ENCODE data around the gene CHST15.

CHST15 gene

GRCh38 chr10:124027031-124027611 lies 66.3 kb downstream of the CHST15 start:
- no peak for DNase-seq

- no peak for DNase-seq
Observed at GRCh38 chr10:124026589-124026939, 66.8 kb downstream of the CHST15 start.

- DNase-seq, result no peak
Observed at GRCh38 chr10:124025660-124026588, 67.5 kb downstream of the CHST15 start.

GRCh38 chr10:124025152-124025551 lies 68.2 kb downstream of the CHST15 start:
- DNase-seq, result no peak

GRCh38 chr10:124022066-124022465 lies 71.3 kb downstream of the CHST15 start:
- no peak for DNase-seq

DNA sequence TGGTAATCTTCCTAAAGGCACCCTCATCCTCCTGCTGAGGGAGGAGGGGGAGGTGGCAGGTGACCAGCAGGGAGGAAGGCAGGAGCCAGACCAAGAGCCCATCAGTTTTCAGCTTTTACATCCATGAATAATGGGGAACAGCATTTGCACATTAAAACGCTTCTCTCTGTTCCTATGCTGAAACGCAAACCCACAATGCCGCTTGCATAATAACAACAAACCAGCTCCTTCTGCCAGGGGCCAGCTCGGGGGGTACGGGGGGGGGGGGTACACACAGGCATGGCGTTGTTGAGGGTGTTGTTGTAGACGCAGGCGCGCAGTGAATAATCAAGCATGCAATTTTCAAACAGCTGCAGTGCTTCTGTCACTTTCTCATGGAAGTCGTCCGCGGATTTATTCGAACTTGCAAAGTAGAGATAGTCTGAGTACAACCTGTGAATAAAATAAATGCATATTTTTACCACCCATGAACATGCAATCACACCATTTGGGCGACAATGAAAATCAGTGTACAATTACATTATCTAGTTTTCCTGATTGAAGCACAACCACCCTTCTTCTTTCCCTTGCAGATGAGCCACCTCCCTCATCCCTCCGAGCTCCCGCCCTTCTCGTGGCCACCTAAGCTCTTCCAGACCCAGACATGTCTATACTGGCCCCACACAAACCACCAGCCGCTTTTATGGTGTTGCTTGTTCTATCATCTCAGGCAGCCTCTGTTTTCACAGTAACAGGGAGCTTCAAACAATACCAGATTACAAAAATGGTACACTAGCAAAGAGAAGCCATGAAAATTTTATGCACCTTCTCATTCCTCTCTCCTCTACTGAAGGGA lies 72.2 kb downstream of the CHST15 start:
- no peak for DNase-seq

- DNase-seq, result no peak
Observed at GRCh38 chr10:124019886-124020797, 73.3 kb downstream of the CHST15 start.

- DNase-seq, result no peak
Observed at GRCh38 chr10:124018886-124019525, 74.4 kb downstream of the CHST15 start.

DNA sequence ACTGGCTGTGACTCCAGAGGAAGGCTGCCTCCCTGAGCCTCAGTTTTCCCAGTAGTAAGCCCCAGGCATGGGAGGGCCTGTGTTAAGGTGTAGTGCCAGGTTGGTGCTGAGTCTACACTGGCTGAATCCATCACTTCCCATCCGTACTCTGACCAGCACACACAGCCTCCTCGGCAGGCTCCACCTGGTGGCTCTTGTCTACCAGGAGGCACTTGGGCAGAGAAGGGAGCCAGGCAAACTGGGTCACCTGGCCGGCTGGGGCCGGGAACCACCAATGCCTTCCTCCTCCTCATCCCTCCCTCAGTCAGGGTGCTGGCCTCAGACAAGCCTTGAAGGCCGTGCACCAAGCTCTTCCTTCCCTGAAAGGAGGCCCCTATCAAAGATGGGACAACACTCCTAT lies 75.7 kb downstream of the CHST15 start:
- no peak for DNase-seq

GRCh38 chr10:124016804-124017375 lies 76.5 kb downstream of the CHST15 start:
- DNase-seq, result no peak

DNA sequence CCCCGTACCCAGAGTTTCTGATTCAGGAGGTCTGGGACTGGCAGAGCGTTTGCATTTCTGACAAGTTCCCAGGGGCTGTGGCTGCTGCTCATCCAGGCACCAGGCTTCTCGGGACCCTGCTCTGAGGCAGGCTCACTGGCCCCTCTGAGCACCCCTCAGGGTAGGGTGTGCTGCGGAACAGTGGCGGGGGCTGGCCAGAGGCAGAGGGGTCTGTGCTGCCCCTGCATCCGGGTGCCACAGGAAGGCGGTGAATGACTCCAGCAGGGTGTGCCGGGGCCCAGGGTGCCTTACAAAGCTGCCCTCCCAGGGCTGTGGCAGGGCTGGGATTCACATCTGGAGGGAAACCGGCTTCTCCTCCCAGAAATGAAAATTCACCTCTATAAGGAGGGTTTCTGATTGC lies 77.4 kb downstream of the CHST15 start:
- DNase-seq, result no peak

DNA sequence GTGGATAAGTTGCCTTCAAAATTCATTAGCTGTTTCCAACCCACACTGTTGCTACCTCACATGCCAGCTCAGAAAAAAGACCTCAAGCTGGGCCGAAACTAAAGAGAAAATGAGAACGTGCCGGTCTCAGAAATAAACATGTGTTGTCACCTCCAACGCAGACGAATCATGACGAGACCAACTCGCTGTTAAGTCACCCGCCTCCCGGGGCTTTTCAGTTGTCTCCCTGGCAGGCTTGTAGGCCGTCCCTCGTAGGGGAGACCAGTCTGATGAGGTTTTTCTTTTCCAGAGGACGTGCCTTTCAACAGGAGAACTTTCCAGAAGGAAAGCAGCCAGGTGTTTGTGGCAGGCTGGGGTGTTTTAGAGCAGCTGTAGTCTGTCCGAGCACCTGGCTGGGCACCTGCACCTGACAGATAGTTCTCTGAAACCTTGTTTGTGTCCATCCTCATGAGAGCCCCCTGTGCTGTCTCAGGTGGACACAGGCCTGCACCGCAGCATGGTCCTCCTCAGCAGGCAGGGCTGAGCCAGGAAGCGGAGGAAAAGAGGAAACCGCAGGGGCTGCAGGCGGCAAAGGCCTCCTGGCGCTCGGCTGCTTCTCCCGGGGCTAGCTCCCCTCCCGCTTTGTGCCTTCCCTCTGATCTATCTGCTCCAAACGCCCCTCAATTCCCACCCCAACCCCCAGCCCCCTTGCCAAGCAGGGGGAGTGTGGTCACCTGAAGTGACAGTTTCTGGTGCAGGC lies 78.8 kb downstream of the CHST15 start:
- DNase-seq, result no peak

- DNase-seq, result no peak
Observed at GRCh38 chr10:124013916-124014315, 79.5 kb downstream of the CHST15 start.

GRCh38 chr10:124012991-124013390 lies 80.4 kb downstream of the CHST15 start:
- no peak for DNase-seq

GRCh38 chr10:124012583-124012982 lies 80.8 kb downstream of the CHST15 start:
- DNase-seq, result no peak

DNA sequence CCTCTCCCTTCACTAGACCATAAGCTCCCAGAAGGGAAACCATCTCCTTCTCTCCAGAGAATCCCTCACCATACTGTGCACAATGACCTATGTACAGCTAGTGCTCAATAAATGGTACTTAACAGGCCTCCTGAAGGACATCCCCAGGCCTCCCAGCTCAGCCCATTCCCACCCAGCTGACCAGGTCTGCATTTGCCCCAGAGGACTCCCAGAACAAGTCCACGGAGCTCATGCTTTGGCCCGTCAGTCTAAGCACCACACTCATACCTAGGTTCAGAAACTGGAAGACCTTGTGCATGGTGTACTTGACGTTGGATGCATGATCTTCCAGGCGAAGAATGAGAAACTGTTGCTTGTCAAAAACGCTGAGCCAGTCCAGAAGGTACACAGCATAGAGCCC lies 81.3 kb downstream of the CHST15 start:
- DNase-seq, result no peak

DNA sequence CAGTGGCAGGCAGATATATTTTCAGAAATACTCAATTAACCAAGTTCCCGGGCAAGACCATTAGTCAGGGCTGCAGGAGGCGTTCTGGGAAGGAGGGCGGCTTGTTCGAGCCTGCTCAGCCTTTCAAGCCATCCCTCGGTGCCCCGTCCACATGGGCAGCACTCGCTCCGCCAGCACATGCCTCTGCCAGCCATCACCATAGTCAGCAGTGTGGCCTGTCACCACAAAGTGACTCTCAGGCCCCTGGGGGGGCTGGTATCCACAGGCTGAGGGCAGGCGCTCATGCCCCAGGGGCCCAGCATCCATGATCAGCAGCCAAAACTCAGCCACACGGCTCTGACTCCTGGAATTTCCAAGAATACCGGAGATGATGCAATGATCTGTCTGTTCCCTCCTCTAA lies 81.9 kb downstream of the CHST15 start:
- no peak for DNase-seq

GRCh38 chr10:124010563-124011131 lies 82.8 kb downstream of the CHST15 start:
- no peak for DNase-seq

DNA sequence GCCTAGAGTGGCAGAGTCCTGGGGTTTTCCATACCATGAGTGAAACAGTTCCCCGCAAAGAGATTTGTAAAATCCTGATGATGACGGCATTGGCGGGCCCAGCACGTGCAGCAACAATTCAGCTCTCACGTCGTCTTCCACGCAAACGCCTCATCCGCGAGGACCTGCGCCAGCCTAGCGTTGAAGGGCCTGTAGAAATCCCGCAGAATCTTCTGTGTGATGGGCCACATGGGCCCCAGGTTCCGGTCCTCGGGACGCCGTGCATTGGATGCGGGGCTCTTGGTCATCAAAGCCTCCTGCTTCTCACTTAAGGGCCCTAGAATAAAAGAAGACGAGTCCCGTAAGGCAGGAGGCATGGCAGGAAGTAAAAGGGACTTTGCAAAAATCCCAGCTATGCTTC lies 83.4 kb downstream of the CHST15 start:
- no peak for DNase-seq

DNA sequence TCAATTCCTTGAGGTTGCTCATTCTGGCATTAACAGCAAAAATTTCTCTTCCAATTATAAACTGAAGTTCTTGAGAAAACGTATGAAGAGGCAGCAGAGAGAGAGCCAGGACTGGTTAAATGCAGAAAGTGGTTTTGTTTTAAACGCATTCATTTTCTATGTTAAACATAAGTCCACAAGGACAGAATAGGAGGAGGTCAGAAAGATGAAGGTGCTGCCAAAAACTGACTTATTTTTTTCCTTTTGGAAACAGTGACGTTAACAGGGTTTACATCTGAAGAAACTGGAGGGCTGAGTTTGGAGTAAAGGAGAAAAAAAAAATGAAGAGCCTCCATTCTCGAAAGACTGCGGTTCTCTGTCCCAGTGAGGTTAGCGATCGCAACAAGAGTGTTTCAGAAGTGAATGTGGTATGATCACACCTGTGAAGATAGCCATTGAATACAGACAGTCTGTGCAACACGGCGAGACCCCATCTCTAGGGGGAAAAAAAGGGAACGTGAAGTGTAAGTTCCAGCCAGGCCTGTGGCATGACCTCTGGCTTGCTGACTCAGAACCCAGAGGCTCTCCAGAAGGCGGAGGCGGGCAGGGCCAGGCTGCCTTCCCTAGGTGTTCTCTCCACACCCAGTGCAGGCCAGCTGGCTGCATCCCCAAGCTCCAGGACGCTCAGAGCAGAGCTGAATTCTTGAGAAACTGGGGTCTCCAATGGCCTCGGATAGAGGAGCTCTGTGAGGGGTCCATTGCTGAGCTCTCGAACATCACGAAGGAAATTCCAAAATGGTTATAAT lies 84.0 kb downstream of the CHST15 start:
- DNase-seq, result no peak

All from NK-92 treated with Interleukin-12 subunit alpha and Interleukin-12 subunit beta, amount 100 ng/mL, for 24 hours (cell line).